ENCODE measurements around the gene SEL1L. TPM values are rescaled to one million over a fixed set of nuclear protein-coding genes. Genes with fewer than 3 reads are reported as not detected.
A peak's percentile ranks its signal among the peaks of the same experiment; 100 is the strongest.

The SEL1L gene
- total RNA-seq, 1 donor from 2014 or later, result 71.9 TPM

DNA sequence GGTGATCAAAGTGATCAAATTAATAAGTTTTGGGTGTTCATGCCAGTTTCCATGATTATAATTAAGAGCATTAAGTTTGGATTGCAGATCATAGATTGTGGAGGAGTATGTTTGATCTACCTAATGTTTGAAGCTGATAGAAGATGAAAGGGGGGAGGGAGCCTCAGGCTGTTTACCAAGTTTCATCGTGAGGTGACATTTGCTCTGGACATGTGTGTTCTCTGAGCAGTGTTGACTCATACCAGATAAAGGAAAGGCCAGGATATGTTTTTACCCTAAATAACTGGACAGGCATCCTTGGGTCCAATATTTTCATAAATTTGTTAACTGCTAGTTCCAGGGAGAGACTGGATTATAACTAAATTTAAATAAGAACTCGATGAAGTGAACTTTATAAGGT is 3.5 kb upstream of the SEL1L start:
- Mint-ChIP-seq H3K27ac (ENCODE audit: unreplicated experiment) (no peak overlapping the region), H3K4me3 (ENCODE audit: unreplicated experiment) (no peak overlapping the region), H3K9me3 (ENCODE audit: unreplicated experiment) (no peaks in the 10 kb centered on the region), H3K4me1 (ENCODE audit: unreplicated experiment) (peaks cover 6% of the 10 kb centered on the region), H3K27me3 (ENCODE audit: unreplicated experiment) (no peaks in the 10 kb centered on the region), H3K36me3 (ENCODE audit: low read depth, unreplicated experiment) (no peaks in the 10 kb centered on the region)
- no peak for DNase-seq (ENCODE audit: low spot score)
- TF ChIP-seq, protein P1, sequence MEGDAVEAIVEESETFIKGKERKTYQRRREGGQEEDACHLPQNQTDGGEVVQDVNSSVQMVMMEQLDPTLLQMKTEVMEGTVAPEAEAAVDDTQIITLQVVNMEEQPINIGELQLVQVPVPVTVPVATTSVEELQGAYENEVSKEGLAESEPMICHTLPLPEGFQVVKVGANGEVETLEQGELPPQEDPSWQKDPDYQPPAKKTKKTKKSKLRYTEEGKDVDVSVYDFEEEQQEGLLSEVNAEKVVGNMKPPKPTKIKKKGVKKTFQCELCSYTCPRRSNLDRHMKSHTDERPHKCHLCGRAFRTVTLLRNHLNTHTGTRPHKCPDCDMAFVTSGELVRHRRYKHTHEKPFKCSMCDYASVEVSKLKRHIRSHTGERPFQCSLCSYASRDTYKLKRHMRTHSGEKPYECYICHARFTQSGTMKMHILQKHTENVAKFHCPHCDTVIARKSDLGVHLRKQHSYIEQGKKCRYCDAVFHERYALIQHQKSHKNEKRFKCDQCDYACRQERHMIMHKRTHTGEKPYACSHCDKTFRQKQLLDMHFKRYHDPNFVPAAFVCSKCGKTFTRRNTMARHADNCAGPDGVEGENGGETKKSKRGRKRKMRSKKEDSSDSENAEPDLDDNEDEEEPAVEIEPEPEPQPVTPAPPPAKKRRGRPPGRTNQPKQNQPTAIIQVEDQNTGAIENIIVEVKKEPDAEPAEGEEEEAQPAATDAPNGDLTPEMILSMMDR (IDR thresholded peaks at IDR 0.05; ENCODE audit: unreplicated experiment), result no peak

DNA sequence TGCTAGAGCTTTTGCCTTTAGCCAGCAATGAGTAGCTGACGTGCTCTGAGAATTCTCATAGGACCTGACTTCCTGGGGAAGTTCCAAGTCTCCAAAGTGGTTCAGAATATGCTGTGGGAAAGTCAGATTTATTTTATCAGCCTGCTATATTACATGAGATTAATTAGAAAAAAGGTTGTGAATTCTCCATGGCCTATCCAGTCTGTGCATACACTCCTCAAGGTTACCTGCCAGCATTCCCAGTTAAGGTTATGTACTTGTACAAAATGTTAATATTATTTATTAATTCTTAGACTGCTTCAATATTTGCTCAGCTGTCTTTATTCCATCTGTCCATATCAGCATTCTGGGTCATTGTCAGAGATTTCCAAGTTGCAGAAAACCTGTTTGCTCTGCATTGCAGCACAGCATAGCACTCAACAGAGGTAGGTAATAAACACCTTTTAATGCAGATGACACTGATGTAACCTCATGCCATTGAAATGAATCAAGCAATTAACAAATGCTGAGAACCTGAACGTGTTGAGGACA is 2.7 kb upstream of the SEL1L start:
- Mint-ChIP-seq H3K27me3 (ENCODE audit: unreplicated experiment) (no peaks in the 10 kb centered on the region), H3K9me3 (ENCODE audit: unreplicated experiment) (no peaks in the 10 kb centered on the region), H3K4me3 (ENCODE audit: unreplicated experiment) (no peak overlapping the region), H3K4me1 (ENCODE audit: unreplicated experiment) (peaks cover 8% of the 10 kb centered on the region), H3K27ac (ENCODE audit: unreplicated experiment) (no peak overlapping the region), H3K36me3 (ENCODE audit: low read depth, unreplicated experiment) (no peaks in the 10 kb centered on the region)
- TF ChIP-seq, protein P1 (IDR thresholded peaks at IDR 0.05; ENCODE audit: unreplicated experiment), result no peak
- DNase-seq (ENCODE audit: low spot score), result no peak

- H3K4me1 Mint-ChIP-seq (ENCODE audit: unreplicated experiment), result peaks cover 8% of the 10 kb centered on the region
- H3K36me3 Mint-ChIP-seq (ENCODE audit: low read depth, unreplicated experiment), result no peaks in the 10 kb centered on the region
- DNase-seq (ENCODE audit: low spot score), result no peak
- TF ChIP-seq, protein P1 (IDR thresholded peaks at IDR 0.05; ENCODE audit: unreplicated experiment), result no peak
- H3K9me3 Mint-ChIP-seq (ENCODE audit: unreplicated experiment), result no peaks in the 10 kb centered on the region
- no peak overlapping the region for H3K27ac Mint-ChIP-seq (ENCODE audit: unreplicated experiment)
- H3K27me3 Mint-ChIP-seq (ENCODE audit: unreplicated experiment), result no peaks in the 10 kb centered on the region
- H3K4me3 Mint-ChIP-seq (ENCODE audit: unreplicated experiment), result no peak overlapping the region
These were observed 1.9 kb upstream of the SEL1L start for GRCh38 chr14:81535396-81536164.

DNA sequence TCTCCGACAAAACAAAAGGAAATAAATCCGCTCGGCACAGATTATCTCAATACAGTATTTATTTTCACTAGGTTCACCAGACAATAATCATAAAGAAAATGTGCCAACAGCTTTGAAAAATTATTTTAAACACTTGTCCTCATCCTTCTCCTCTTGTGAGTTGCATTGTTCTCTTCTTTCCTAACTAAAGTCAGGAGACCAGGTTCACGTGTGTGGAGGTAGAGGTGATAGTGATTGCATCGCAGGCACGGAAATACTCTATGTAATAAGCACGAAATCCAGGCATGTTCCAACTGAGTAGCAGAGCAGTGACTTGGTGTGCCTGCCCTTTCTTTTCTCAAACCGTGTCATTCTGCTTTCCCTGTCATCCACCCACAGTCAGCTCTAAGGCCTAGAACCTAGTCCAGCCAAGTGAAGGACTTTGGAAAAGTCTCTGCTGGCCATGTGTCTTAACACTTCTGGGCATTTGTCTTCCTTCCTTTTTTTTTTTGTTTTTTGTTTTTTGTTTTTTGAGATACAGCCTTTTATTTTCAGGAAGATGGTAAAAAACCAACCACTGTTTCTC is 939 bp upstream of the SEL1L start:
- Mint-ChIP-seq H3K4me1 (ENCODE audit: unreplicated experiment) (peaks cover 8% of the 10 kb centered on the region), H3K27ac (ENCODE audit: unreplicated experiment) (no peak overlapping the region), H3K9me3 (ENCODE audit: unreplicated experiment) (no peaks in the 10 kb centered on the region), H3K27me3 (ENCODE audit: unreplicated experiment) (no peaks in the 10 kb centered on the region), H3K36me3 (ENCODE audit: low read depth, unreplicated experiment) (no peaks in the 10 kb centered on the region), H3K4me3 (ENCODE audit: unreplicated experiment) (no peak overlapping the region)
- TF ChIP-seq, protein P1 (IDR thresholded peaks at IDR 0.05; ENCODE audit: unreplicated experiment), result no peak
- no peak for DNase-seq (ENCODE audit: low spot score)

- peak overlapping the region; percentile 77 for H3K27ac Mint-ChIP-seq (ENCODE audit: unreplicated experiment)
- H3K4me1 Mint-ChIP-seq (ENCODE audit: unreplicated experiment), result peaks cover 8% of the 10 kb centered on the region
- H3K36me3 Mint-ChIP-seq (ENCODE audit: low read depth, unreplicated experiment), result no peaks in the 10 kb centered on the region
- TF ChIP-seq, protein P1 (IDR thresholded peaks at IDR 0.05; ENCODE audit: unreplicated experiment), result no peak
- peak overlapping the region; percentile 97 for H3K4me3 Mint-ChIP-seq (ENCODE audit: unreplicated experiment)
- H3K27me3 Mint-ChIP-seq (ENCODE audit: unreplicated experiment), result no peaks in the 10 kb centered on the region
- DNase-seq (ENCODE audit: low spot score), result no peak
- no peaks in the 10 kb centered on the region for H3K9me3 Mint-ChIP-seq (ENCODE audit: unreplicated experiment)
These were observed 479 bp downstream of the SEL1L start for GRCh38 chr14:81533212-81533535.

Measured in endothelial cell (in vitro differentiated cells).